GM12878 (cell line): ENCODE data around the gene TAS2R10. TPM values are rescaled to one million over a fixed set of nuclear protein-coding genes. Genes with fewer than 3 reads are reported as not detected.

Experiments
- BACH1 ChIP-seq: fragments of 450-650 bp; IDR thresholded peaks from 2 replicates; pipeline ENCODE4 v1.6.1; 2017; ENCODE audit warnings: mild to moderate bottlenecking, borderline replicate concordance
- BRCA1 ChIP-seq: IDR thresholded peaks from 2 replicates; pipeline ENCODE4 v1.6.1; 2011; ENCODE audit warnings: low read depth, low read length, improper control_type of control experiment
- ESRRA ChIP-seq: IDR thresholded peaks from 2 replicates; pipeline ENCODE4 v1.6.1; 2012; ENCODE audit warnings: mild to moderate bottlenecking, low read length, improper control_type of control experiment
- FOS ChIP-seq: IDR thresholded peaks from 3 replicates; pipeline ENCODE4 v1.6.1; 2011; ENCODE audit warnings: borderline replicate concordance; ENCODE audit not compliant: insufficient read length; ENCODE audit errors: extremely low read depth
- HDAC2 ChIP-seq: fragments of 200-600 bp; sonication (generic); IDR thresholded peaks from 2 replicates; pipeline ENCODE4 v1.6.1; 2017
- IRF4 ChIP-seq: IDR thresholded peaks from 2 replicates; pipeline ENCODE4 v1.6.1; 2011; ENCODE audit warnings: low read depth, low read length
- MYB ChIP-seq: fragments of 150-350 bp; IDR thresholded peaks from 2 replicates; pipeline ENCODE4 v1.6.1; 2014; ENCODE audit warnings: mild to moderate bottlenecking, low read depth, low read length, borderline replicate concordance
- PAX5 ChIP-seq: IDR thresholded peaks from 2 replicates; pipeline ENCODE4 v1.6.1; 2011; ENCODE audit warnings: low read depth, low read length, borderline replicate concordance
- PRDM15 ChIP-seq: fragments of 450-650 bp; formaldehyde crosslinking; IDR thresholded peaks from 2 replicates; pipeline ENCODE4 v1.4.0; 2020; ENCODE audit warnings: mild to moderate bottlenecking, moderate library complexity
- RELA ChIP-seq: fragments of 450-650 bp; IDR thresholded peaks from 2 replicates; pipeline ENCODE4 v1.8.0; 2014; ENCODE audit warnings: borderline replicate concordance; ENCODE audit not compliant: partially characterized antibody
- SIX5 ChIP-seq: IDR thresholded peaks from 2 replicates; pipeline ENCODE4 v1.6.1; 2011; ENCODE audit warnings: mild to moderate bottlenecking, low read depth, low read length, moderate library complexity; ENCODE audit not compliant: severe bottlenecking
- SRF ChIP-seq, 2 experiments: IDR thresholded peaks; 2 replicates each; pipeline ENCODE4 v1.6.1; 2011; ENCODE audit warnings: low read depth in 2 of 2, low read length in 2 of 2, mild to moderate bottlenecking in 1 of 2, moderate library complexity in 1 of 2
- ZBTB40 ChIP-seq: fragments of 450-650 bp; IDR thresholded peaks from 2 replicates; pipeline ENCODE4 v1.6.1; 2016; ENCODE audit warnings: mild to moderate bottlenecking, moderate library complexity, borderline replicate concordance
- polyA plus RNA-seq, 11 experiments: library from polyadenylated mRNA; depleted of rRNA in 4 of 11; unstranded in 6 of 11; stranded (reverse) in 5 of 11; fragments of >200 nt; fragmentation: Nextera tagmentation in 4 of 11; fragmentation: Illumina TruSeq in 1 of 11; extraction: Ambion mirVana in 4 of 11; extraction: Trizol in 1 of 11; gene quantifications; 1 replicate in 1 of 11; 2 replicates in 10 of 11; pipeline versions ENCODE4 v1.2.1 to v1.2.3, GENCODE V29; 2011 to 2016; ENCODE audit warnings: inconsistent platforms in 2 of 11, missing spikeins in 2 of 11, low read depth in 1 of 11
- total RNA-seq, 4 experiments: library from RNA; depleted of rRNA in 3 of 4; stranded (reverse); fragments of >200 nt in 3 of 4; fragmentation: Illumina TruSeq in 1 of 4; extraction: Trizol in 1 of 4; gene quantifications; 2 replicates each; pipeline versions ENCODE4 v1.2.1 to v1.2.3, GENCODE V29; 2013 to 2021
- TF ChIP-seq, protein P1 (sequence below): fragments of 450-650 bp; IDR thresholded peaks from 2 replicates; pipeline ENCODE4 v1.6.1; 2017; ENCODE audit warnings: mild to moderate bottlenecking, moderate library complexity

The TAS2R10 gene
- total and polyA plus RNA-seq, 10 of the 15 experiments (the other 5 are each of a cell fraction or from before 2014, with no cell fraction given), result 0.11 to 1.4 (median 0.54) TPM; not detected in 1

- TF ChIP-seq ZBTB40 (no peak), PRDM15 (no peak), ESRRA (no peak), FOS (no peak), SRF (IDR thresholded peaks at IDR 0.05; ENCODE audit: low read depth in 2 of 2, low read length in 2 of 2) (no peak), PAX5 (no peak), HDAC2 (no peak), MYB (no peak), IRF4 (no peak), RELA (no peak), SIX5 (no peak), BACH1 (no peak), BRCA1 (no peak)
- TF ChIP-seq, protein P1, sequence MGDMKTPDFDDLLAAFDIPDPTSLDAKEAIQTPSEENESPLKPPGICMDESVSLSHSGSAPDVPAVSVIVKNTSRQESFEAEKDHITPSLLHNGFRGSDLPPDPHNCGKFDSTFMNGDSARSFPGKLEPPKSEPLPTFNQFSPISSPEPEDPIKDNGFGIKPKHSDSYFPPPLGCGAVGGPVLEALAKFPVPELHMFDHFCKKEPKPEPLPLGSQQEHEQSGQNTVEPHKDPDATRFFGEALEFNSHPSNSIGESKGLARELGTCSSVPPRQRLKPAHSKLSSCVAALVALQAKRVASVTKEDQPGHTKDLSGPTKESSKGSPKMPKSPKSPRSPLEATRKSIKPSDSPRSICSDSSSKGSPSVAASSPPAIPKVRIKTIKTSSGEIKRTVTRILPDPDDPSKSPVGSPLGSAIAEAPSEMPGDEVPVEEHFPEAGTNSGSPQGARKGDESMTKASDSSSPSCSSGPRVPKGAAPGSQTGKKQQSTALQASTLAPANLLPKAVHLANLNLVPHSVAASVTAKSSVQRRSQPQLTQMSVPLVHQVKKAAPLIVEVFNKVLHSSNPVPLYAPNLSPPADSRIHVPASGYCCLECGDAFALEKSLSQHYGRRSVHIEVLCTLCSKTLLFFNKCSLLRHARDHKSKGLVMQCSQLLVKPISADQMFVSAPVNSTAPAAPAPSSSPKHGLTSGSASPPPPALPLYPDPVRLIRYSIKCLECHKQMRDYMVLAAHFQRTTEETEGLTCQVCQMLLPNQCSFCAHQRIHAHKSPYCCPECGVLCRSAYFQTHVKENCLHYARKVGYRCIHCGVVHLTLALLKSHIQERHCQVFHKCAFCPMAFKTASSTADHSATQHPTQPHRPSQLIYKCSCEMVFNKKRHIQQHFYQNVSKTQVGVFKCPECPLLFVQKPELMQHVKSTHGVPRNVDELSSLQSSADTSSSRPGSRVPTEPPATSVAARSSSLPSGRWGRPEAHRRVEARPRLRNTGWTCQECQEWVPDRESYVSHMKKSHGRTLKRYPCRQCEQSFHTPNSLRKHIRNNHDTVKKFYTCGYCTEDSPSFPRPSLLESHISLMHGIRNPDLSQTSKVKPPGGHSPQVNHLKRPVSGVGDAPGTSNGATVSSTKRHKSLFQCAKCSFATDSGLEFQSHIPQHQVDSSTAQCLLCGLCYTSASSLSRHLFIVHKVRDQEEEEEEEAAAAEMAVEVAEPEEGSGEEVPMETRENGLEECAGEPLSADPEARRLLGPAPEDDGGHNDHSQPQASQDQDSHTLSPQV, result no peak
Observed at GRCh38 chr12:10847744-10848143, 21.6 kb upstream of the TAS2R10 start (continued).
